HG03457 (cell line): ENCODE measurements around the gene APOBEC3H.

Experiments used
- ATAC-seq: cut with Tn5 transposase; IDR thresholded peaks from one replicate; pipeline ENCODE4 v1.9.1; 2021; ENCODE audit warnings: moderate number of reproducible peaks; ENCODE audit not compliant: unreplicated experiment

APOBEC3H gene

DNA sequence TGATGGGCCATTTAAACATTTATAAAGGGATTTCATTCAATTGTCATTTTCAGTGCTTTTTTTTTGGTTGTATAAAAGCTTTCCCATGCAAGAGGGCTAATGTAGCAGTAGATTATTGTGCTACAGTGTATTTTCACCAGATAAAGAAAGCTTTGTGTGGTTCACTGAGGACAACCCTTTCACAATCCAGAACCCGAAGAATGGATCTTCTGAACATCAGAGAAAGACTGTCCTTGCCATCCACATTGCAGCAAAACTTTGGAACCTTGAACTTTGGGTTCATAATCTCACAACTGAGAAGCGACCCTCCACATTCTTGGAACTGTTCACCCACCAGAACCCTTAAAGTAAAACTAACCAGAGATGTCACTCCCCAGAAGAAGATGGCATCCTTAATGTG, 9.3 kb downstream of the APOBEC3H start:
- ATAC-seq: no peak

DNA sequence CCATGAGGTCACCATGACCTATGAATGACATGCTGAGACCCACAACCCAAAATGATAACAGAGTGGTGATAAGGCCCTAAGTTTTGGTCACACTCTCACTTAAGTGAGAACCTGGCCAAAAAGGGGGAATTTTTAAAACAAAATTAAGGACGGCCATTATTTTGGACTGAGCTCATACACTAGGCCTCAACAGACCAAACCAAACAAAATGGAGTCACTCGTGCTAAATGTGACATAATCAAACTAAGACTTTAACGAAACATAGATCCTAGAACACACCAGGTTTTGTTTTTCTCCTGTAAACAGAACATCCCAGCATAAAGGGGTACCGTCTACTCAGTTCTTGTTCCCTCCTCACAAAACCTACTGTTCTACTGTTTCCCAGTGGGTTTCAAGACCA, 11.4 kb downstream of the APOBEC3H start:
- no peak for ATAC-seq

DNA sequence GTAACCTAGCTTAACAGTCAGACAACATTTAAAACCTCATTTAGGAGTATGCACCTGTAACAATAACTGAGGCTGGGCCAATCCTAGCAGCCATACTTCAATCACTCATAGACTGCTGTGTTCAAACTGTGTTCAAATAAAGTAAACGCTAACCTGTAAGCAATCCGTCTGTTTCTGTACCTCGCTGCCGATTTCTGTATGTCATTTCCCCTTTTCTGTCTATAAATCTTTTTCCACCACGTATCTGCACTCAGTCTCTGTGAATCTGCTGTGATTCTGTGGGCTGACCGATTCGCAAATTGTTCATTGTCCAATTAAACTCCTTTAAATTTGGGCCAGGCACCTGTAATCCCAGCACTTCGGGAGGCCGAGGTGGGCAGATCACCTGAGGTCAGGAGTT, 12.3 kb downstream of the APOBEC3H start:
- no peak for ATAC-seq

DNA sequence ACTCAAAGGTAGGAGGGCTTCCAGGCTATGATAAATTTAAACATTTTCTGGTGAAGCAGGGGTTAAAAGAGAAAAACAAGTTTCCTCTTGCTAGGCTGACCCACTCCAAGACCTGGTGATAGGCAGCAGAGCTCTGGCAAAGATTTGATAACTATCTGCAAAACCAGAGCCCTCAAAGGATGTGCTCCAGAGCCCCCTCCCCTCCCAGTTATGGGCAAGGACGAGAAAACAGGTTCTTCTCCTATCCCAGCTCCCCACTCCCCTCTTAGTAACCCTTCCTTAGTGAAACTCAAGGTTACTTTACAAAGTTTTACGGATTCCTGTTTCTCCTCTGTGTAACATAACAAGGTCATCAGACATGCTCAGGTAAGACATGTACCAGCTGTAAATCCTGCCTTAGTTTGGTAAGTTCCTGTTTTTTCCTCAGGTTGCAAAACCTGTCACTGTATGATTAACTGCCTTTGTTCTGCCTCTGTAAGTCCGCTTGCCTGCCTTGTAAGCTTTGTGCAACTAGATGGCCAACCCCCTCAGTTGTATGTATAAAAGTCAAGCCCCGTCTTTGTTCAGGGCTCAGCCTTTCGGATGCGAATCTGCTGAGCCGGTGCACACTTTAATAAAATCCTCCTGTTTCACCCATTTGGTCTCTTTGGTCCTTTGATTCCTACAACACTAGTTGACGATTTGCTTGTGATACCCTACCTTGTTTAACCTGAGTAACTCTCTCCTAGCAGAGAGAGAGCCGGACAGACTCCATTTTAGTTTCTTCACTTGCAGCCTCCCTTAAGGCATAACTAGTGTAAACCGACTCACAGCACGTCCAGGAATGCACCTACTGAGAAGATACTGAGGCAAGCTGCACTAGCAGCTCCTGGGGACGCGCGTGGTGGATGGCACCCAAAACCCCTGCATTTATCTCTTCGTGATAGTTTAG, 13.9 kb downstream of the APOBEC3H start:
- no peak for ATAC-seq

DNA sequence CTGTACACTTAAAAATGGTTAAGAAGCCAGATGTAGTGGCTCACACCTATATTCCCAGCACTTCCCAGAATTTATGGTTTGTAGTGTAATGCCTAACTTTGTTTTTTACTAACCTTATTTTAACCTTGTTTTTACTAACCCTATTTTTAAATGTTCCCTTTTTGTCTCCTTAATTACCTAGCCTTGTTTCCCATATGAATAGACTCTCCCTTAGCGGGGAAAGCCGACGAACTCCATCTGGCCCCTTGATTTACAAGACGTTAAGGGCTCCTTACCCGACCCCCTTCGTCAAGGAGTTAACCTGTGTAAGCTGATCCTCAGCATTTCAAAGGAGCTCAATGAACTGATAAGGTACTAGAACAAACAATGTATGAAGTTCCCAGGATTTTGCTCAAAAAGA, 17.1 kb downstream of the APOBEC3H start:
- ATAC-seq: no peak

DNA sequence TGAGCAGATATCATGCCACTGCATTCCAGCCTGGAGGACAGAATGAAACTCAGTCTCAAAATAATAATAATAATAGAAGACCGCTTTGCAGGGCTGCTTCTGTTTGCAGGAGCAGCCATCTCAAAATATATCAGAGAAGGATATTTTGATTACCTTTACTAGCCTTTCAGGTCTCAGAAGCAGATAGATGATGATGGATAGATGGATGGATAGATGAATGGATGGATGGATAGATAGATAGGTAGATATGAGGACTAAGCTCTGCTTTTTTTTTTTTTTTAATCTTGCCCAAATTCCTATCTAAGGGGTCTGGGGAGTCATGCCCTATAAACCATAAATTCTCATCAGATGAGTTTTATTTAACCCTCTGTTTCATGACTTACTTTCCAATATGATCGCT, 18.5 kb downstream of the APOBEC3H start:
- no peak for ATAC-seq

DNA sequence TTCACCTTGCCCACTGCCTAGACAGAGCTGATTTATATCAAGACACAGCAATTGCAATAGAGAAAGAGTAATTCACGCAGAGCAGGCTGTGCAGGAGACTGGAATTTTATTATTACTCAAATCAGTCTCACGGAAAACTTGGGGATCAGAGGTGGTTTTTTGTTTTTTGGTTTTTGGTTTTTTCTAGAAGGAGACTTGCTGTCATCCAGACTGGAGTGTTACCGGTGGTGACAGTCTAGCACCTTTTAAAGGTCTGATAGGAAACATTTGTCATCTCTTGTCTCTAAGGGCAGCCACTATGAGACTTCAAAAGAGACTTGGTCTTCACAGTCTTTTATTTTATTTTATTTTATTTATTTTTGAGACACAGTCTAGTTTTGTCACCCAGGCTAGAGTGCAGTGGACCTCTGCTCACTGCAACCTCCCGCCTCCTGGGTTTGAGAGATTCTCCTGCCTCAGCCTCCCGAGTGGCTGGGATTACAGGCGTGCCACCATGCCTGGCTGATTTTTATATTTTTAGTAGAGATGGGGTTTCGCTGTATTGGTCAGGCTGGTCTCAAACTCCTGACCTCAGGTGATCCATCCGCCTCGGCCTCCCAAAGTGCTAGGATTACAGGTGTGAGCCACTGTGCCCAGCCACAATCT, 19.1 kb downstream of the APOBEC3H start:
- no peak for ATAC-seq

DNA sequence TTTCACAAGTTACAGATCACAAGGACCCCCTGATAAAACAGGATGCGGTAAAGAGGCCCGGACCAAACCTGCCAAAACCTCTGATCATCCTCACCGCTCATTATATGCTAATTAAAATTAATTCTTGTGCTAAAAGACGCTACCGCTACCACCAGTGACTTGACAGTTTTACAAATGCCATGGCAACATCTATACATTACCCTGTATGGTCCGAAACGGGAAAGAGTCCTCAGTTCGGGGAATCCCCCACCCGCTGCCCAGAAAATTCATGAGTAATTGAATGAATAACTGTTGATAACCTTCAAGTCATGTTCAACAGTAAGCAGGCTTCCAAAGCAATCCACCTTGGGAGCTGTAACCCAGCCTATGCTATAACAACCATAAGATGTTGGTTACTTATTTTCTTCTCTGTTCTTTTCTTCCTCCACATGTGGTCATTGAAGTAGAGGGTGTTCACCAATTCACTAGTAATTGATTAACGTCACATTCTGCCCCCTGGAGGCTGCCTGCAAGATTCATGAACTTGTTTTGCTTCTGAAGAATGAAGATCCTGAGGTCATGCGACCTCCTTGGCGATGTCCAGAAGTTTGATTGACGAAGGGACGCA, 20.6 kb downstream of the APOBEC3H start:
- ATAC-seq: no peak

DNA sequence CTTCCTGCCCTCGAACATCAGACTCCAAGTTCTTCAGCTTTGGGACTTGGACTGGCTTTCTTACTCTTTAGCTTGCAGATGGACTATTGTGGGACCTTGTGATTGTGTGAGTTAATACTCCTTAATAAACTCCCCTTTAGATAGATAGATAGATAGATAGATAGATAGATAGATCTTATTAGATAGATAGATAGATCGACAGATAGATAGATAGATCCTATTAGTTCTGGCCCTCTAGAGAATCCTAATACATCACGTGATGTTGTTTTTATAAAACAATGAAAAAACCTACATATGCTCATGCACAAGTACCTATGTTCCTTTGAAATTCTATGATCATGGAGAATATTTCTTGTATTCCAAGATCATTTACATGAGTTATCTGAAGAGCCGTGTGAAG, 23.9 kb downstream of the APOBEC3H start:
- ATAC-seq: no peak

DNA sequence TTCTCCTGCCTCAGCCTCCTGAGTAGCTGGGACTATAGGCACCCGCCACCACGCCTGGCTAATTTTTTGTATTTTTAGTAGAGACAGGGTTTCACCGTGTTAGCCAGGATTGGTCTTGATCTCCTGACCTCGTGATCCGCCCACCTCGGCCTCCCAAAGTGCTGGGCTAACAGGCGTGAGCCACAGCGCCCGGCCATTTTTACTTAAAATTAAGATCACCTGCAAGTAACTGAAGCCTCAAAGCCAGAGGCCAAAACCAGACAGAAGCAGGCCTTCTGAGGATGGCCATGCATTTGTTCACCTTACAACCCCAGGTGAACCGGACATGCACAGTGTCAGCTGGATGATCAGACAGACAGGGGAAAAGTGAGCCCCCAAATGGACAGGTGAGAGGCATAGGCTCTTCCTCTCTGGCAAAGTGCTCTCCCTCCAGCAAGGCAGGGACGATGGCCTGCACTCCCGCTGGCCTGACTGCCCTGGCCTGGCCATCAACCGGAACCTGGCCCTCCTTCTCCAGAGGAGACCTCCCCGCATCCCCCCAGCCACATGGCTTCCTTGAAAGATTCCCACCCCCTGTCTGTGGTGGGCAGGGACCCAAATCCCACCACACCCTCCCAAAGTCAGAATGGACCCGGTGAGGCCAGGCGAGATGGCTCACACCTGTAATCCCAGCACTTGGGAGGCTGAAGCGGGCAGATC, 25.9 kb downstream of the APOBEC3H start:
- no peak for ATAC-seq

DNA sequence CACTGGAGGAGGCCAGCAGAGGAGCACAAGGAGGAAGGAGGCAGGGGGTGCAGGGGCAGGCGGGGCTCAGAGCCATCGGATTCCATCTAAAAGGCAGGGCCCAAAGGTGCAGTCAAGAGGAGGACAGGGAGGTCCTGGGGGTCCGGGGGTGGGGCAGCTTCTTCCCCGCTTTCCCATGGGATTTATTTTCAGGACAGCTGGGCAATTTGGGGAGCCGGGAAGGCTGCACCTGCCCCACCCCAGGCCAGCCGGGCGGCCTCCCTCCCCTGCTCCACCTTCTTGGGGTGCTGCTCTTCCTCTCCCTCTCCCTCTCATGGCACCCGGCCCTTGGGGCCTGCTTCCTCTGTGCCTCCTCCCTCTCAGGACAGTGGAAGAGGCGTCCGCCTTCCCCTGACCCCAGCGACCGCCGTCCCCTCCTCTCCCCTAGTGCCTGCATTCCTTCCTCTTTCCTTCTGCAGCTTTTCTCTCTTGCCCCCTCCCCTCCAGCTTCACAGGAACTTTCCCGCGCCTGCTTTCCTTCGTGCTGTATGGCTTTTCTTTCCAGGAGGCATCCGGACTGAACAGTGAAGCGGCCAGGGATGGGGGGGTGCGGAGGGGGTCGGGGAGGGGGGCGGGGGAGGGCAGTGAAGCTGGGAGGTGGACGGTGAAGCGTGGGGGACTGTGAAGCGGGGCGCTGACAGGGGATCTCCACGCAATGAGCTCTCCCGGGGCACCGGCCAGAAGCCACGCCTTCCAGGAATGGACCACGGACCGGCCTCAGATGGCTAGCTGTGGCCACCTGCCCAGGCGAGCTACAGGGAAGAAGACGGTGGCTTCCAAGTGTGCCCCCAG, 26.9 kb downstream of the APOBEC3H start:
- no peak for ATAC-seq

DNA sequence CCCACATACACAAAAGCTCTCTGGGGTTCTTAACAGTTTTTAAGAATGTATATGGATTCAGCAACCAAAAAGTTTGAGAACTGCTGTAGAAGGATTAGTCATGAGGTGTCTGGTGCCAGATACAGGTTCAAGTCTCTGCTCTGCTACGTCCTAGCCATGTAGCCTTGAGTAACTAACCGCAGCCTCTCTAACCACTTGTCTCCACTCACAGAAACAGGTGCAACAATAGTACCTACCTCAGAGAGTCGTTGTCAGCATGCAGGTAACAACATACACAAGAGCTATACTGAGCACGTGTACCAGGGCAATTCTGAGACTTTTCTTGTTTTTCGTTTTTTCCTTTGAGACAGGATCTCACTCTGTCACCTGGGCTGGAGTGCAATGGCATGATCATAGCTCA, 28.6 kb downstream of the APOBEC3H start:
- no peak for ATAC-seq

DNA sequence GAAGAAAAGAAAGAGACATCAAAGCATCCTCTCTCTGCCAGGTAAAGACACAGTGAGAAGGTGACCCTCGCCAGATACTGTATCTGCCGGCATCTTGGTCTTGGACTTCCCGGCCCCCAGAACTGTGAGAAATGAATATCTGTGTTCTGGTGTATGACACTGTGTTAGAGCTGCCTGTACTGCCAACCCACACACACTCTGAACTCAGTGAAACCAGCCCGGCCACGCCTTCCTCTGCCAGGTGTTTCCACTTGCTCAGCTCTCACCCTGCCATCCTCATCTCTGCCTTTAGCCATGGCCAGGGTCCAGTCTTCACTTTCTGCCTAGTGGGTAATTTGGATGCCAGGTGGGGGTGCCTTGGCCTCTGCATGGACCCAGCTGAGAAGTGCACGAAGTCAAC, 31.5 kb downstream of the APOBEC3H start:
- ATAC-seq: no peak

DNA sequence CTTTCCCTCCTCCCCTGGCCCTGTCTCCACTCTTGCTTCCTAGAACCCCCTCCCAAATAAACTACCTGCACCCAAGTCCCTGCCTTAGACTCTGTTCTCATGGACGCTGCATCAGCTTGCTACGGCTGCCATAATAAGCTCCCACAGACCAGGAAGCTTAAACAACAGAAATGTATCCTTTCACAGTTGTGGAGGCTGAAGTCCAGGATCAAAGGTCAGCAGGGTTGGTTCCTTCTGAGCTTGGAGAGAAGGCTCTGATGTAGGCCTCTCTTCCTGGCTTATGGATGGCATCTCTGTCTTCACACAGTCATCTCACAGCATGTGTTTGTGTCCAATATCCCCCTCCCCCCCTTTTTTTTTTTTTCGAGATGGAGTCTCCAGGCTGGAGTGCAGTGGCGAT, 32.0 kb downstream of the APOBEC3H start:
- ATAC-seq: no peak

DNA sequence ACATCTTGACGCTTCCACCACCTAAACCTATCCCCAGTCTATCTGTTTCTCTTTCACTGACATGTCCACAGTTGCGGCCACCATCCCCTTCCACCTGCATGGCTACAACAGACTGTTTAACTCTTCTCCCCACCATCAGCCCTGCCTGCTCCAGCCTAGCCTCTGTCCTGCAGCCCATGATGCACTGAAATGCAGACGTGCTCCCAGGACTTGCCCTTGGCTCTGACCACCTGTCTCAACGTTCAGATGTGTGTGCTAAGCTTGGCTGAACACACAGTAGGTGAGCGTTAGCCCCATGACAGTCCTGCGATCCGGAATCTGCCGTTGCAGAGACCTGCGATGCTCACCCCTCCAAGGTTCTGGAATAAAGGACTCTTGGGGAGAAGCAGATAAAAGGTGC, 32.7 kb downstream of the APOBEC3H start:
- ATAC-seq: no peak

DNA sequence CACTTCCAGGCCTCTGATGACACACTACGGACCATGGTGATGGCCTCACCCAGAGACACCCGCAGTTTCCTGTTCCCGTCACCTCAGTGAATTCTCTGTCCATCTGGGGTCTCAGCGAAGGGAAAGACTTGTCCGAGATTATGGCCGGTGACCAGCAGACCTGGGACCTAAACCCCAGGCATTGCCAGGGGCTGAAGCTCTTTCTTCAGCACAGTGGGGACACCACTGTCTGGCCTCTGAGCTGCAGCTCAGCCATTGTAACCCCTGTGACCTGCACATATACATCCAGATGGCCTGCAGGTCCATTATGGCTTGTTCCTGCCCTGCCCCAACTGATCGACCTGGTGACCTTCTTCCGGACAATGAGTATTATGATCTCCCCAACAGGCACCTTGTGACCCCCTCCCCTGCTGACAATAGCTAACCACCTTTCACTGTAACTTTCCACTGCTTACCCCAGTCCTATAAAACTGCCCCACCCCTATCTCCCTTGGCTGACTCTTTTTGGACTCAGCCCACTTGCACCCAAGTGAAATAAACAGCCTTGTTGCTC, 33.2 kb downstream of the APOBEC3H start:
- ATAC-seq: no peak

DNA sequence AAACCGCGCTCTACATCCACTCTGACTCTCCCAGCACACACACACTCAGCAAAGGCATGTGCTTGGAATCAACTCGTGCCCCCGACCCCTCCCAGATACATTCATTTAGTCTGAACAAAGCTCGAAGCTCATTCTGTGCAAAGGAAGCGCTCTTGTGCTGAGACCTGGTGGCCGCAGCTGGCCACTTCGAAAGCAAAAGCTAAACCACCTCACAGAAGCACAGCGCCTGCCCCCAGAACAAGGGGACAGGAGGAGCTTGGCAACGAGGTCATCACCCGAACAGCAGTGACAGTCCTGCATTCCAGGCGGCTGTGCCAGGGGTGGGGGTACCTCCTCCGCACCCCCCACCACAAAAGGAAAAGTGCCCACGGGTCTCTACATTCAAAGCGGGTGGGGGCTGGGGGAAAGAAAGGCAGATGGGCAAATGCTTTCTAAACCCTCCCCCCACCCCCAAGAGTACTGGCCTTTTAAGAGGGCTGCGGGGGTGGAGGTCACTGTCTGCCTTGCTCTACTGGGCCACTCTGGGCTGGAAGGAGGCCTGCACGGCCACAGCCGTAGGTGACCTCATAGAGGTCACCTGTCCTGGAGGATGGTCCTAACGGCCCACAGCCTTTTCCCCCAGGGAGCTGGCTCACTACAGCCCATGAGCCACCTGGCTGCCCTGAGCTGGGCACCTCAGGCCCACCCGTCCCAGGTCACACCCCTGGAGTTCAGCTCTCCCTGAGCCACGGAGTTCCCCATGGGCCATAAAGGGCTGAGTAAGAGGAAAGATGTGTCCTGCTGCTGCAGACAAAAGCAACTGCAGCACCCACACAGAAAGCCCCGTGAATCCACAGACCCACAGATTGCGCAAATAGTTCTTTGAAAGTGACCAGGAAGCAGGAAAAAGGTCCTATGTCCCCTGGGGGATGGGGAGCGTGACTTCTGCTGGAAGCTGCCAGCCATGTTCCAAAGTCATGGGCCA, 34.1 kb downstream of the APOBEC3H start:
- no peak for ATAC-seq

DNA sequence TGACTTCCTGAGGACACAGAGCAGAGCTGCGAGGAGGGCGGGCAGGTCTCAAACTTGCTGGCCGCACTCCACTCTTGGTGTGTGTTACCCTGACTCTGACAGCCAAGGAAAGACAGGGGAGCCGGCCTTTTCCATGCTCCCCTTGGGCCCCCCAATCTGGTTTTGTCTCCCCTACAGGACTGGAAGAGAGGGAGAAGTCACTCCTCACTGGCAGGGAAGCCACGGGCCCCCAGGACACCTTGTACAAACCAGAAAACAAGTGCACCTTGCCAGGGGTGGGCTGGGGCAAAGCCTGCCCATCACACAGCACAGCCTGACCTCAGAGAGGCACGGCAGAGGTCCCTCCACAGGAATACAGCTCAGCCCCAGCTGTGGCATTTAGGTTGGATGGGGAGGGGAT, 35.2 kb downstream of the APOBEC3H start:
- ATAC-seq: no peak

DNA sequence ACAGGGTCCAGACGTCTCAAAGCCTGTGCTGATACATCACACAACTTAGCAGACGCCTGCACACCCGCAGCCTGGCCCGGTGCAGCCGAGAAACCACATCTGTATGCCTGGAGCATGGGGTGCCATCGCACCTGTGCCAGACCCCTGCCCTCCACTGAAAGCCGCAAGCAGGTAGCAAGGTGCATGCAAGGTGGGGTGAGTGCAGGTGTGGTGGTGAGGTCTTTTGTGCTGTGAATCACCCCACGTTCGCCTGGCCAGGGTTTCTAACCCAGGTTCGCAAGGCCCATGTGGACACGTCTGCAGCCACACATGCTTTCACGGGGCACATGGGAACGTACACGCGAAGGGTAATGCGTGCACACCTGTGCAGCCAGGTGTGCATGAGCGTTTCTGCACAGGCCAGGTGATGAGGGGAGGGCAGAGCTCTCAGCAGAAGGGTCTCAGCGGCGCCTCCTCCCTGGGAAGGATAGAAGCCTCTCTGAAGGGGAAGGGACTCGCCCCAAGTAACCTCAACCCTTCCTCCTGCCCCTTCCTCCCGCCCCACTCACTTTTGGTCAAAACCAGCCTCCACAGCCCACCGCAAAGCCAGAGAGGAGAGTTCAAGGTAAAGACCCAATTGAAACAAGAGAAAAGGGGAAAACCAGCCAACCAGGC, 36.0 kb downstream of the APOBEC3H start:
- no peak for ATAC-seq
